GM13976 (cell line): ENCODE measurements around the gene ASB4.

ENCODE experiments used
- DNase-seq: peaks from one replicate; pipeline ENCODE4 v3.0.0; 2012; ENCODE audit warnings: low spot score
- in situ Hi-C: fragments of 300-500 bp; cut with MboI; formaldehyde crosslinking; loops from one replicate; pipeline ENCODE4 v1.12.0; 2022; ENCODE audit warnings: low sequenced_read_pairs, mixed read lengths, inconsistent platforms; ENCODE audit not compliant: unreplicated experiment
- TF ChIP-seq, protein P1 (sequence below): IDR thresholded peaks from 2 replicates; pipeline ENCODE4 v1.5.1; 2012; ENCODE audit warnings: borderline replicate concordance, mild to moderate bottlenecking; ENCODE audit not compliant: insufficient read depth; ENCODE audit errors: extremely low read depth, missing control alignments, control extremely low read depth

The ASB4 gene

DNA sequence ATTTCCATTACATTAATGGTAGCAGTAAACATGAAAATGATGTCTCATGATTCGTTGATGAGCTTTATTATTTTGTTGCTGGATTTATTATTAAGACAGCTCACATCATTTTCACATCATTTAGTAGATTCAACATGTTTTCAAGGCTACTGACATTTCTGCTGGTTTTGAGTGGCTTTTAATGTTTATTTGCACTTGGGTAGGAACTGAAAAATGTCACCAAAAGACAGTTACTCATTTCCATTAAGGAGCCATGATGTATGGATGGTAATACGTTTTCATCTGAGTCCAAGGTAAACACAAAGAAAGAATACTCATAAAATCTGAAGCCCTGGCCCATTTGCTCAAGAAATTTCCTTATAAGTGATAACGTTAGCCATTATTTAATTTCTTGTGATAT is 95.7 kb downstream of the ASB4 start:
- TF ChIP-seq, protein P1, sequence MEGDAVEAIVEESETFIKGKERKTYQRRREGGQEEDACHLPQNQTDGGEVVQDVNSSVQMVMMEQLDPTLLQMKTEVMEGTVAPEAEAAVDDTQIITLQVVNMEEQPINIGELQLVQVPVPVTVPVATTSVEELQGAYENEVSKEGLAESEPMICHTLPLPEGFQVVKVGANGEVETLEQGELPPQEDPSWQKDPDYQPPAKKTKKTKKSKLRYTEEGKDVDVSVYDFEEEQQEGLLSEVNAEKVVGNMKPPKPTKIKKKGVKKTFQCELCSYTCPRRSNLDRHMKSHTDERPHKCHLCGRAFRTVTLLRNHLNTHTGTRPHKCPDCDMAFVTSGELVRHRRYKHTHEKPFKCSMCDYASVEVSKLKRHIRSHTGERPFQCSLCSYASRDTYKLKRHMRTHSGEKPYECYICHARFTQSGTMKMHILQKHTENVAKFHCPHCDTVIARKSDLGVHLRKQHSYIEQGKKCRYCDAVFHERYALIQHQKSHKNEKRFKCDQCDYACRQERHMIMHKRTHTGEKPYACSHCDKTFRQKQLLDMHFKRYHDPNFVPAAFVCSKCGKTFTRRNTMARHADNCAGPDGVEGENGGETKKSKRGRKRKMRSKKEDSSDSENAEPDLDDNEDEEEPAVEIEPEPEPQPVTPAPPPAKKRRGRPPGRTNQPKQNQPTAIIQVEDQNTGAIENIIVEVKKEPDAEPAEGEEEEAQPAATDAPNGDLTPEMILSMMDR, result no peak
- no peak for DNase-seq
- in situ Hi-C loops, result no loop called here

DNA sequence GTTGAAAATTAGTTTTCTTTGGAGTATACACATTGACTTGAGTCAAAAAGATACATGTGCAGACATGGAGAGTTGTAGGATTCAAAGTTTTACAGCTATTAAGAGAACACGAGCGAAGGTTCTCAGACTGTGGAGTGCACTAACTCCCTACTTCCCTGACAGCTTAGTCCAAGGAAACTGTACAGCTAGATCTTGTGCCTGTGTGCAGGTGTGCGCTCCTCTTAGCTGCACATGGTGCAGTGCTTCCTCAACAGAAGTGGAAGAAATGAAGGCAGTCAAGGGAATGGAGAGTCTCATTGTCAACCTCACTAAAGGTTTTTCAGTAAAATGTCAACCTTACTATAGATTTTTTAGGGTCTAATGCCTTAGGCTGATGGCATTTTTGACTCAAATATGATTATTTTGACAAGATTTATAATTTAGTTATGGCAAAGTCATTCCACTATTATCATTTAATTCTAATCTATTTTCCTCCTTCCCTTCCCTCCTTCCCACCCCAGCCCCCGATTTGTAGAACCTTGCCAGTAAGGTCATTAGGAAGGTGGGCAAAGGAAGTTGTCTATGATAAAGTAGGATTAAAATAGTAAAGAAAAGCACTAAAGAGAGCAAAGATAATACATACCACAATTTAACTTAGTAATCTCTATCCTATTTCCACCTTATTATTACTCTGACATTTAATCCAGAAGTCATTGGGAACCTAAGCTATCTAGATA is 97.0 kb downstream of the ASB4 start:
- in situ Hi-C loops, result no loop called here
- TF ChIP-seq, protein P1, result no peak

DNA sequence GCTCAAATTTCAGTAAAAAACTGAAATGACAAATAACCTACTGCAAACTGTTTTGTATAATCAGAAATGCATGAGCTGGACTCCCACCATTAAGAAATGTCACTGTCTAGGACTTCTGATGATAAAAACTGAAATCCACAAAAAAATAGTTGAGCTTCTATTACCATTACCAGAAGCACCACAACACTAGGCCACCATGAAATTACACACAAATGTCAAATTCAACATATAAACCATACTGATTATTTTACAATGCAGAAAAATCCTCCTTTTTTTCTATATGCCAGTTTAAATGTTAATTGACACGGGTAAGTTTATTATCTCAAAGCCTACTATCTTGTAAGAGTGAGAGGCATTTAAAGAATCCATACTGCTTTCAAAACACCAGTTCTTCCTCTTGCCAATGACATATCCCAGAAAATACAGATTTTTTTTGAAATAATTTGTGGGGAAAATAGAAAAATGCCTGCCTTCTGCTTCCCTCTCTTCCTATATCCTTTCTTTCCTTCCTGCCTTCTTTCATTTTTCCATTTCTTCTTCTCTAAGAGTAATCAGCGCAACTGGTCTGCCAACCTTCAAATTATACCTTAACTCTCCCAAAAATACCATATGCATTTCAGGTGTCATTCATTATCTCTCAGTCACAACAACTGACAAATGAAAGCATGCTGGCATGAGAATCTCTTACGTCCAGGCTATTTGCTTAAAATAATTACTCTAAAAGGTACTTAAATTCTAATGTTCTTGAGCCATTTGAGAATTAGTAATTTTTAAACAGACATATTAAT is 98.3 kb downstream of the ASB4 start:
- TF ChIP-seq, protein P1, result no peak
- no peak for DNase-seq
- in situ Hi-C loops, result no loop called here

More for the DNA sequence above, 97.0 kb downstream of the ASB4 start:
- no peak for DNase-seq

DNA sequence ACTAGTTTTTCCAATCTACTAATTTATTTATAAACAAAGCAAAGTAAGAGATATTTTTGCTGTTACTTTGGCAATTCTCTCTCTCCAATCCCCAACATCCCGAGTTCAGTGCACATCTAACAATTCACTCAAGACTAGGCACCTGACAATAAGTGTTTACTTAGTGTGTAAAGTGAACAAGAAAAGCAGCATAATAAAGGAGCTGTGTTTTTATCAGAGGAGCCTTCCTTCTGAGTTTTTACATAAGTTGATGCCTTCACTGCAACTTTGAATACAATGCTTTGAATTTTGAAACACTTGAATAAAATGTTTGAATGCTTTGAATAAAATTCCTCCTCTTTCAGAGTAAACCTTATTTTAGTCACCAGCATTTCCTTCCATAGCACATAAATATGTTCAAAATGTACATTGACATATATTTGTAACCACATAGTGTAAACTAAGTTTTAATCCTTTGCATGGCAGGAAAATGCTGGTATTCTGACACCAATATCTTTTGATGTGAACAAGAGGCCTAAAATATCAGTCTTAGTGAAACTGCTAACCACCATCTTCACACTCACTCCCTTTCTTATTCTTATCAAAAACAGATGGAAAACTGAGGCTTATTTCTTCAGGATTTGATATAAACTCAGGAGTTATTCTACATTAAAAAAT is 99.2 kb downstream of the ASB4 start:
- in situ Hi-C loops, result no loop called here

DNA sequence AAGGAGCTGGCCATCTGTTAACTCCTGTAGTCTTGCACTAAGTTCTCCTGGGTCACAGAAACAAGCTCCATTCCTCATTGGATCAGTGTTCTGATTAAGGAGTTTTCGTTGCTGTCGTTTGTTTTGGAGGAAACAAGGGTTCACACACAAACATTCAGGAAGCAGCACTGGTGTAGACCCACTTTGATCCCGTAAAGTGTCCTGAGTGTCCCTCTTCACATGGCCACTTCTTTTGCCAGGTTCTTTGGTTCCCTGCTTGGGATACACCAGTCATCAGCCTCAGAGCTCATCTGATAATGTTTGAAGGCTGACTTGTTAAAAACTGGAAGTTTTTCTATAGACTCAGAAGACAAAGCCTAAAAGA is 99.7 kb downstream of the ASB4 start:
- no peak for DNase-seq
- in situ Hi-C loops, result no loop called here
- TF ChIP-seq, protein P1, result no peak

More for the DNA sequence above, 99.2 kb downstream of the ASB4 start:
- no peak for DNase-seq
- TF ChIP-seq, protein P1, result no peak

DNA sequence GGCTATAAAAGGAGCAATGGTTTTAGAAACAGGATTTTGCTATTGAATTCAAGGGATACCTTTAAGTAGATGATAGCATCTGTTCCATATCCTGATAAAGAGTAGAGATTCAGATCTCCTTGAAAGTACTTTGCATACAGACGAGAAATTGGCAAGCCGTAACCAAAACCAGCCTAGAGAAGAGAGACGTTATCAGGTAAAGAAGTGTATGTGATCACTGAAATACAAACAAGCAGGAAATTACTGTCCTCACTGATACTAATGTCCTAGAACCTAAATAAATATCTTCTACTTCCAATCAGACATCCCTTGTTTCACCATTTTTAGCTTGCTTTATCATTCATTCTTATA is 101.2 kb downstream of the ASB4 start:
- no peak for DNase-seq

More for the DNA sequence above, 101.2 kb downstream of the ASB4 start:
- in situ Hi-C loops, result no loop called here
- TF ChIP-seq, protein P1, result no peak
